ENCODE results near the gene ARMH1.
"Not testable (repeated sequence)": the region's sequence is repeated elsewhere in the genome, so short reads cannot be mapped to it uniquely, and the experiment has no call there.

Gene ARMH1

DNA sequence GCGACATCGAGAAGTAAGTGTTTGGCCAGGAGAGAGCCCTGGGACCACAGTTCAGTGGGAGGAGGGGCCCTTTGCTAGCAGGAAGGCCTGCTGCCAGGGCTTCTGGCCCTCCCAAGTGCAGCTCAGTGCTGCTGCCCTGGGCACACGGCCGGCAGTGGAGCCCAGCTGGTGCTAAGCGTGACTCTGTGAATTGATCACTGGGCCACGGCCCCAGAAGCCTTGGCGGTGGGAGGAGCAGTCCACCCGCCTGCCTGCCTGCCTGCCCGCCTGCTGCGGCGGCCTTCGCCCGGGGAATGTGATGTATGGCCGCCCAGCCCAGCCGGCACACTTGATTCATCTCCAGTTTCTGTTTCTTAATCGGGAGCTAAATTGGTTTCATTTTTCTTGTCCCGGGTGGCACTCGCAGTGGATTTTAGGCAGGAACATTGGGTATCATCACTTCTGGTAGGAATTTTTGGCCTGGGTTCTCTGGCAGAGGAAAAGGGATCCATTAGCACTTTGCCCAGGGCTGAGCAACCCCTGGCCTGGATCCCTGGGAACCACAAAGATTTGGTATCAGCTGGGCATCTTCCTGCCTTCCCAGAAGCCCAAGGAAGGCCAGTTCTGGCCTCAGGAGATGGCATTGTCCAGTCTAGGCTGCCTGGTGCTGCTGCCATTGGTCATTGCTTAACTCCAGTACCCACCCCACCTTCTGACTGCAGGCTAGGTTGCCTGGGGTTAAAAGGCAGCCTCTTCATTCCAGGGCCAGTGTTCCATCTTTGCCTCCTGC is 28.9 kb upstream of the ARMH1 start:
- peak; percentile 69 for DNase-seq

DNA sequence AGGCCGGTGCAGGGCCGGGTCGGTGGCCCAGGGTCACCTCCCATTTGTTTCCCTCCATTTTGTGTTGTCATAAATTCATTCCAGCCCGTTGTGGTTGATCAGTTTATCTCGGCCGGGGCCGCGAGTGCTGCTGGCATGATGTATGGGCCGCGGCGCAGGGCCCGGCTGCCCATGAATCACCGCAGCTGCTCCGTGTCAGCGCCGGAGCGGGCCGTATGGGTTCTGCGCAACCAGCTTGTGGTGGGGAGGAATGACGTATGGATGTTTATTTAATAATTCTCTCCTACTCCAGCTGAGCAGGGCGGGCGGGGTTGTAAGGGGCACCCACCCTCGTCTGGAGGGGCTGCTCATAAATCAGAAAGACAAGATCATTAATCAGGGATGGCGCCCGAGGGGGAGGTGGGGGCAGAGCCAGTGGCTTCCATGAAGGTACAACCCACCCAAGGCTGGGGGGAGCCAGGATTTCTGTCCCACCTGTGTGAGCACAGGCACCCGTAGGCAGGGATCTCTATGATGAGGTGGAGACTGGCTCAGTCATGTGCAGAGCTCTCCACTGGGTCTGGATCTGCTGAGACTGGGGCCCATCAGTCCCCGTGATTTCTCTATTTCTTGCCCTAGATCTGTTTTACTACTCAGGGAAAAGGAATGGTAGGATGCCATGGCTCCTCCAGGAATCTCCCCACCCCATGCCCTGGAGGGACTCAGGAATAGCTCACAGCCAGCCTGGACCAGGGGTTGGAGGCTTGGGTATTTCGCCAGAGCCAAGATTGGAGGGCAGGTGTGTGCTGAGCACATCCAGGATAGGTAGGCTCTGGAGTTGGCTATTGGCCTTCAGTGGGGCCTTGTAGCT is 28.0 kb upstream of the ARMH1 start:
- DNase-seq = no peak

DNA sequence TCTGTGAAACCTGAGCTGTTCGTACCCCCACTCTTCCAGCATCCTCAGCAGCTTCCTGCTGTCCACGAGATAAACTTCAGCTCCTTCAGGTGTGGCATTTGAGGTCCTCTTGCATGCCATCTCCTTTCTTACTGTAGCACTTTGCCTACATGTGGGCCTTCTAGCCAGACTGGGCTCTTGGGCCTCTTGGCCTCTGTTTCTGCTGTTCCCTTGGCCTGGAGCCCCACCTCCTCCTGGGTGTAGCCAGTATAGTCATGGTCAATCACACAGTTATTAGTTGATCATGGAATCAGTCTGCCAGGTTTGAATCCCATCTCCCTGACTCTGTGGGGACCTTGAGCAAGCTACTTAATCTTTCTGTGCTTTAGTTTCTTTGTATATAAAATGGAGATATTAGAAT is 26.6 kb upstream of the ARMH1 start:
- no peak for DNase-seq

DNA sequence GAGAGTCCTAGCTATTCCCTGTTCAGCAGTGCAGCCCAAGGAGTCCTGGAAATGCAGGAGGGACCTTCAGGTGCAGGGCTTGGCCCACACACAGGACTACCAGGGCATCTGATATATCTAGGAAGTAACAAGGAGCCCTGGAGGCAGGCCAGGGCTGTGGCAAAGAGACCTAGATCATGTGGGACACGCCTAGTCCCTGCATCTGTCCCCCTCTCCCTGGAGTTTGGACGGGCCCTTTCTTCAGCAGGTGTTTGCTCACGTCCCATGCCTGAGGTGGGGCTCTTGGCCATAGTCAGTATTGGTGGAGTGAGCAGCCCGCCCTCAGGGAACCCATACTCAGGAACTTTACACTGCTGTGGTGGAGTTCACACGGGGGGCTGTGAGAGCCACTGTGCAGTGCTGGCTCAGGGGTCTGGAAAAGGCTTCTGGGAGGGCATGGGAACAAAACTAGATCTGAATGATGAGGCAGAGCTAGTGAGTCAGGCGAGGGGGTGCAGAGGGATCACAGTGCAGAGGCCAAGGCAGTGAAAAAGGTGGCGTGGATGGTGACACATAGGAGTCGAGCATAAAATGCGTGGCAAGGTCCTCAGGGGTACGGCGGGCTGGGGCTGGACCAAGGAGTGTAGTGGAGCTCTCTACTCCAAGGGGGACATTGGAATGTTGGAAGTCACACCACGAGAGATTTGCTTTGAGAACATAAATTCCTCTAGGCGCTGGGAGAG is 25.8 kb upstream of the ARMH1 start:
- DNase-seq = no peak

DNA sequence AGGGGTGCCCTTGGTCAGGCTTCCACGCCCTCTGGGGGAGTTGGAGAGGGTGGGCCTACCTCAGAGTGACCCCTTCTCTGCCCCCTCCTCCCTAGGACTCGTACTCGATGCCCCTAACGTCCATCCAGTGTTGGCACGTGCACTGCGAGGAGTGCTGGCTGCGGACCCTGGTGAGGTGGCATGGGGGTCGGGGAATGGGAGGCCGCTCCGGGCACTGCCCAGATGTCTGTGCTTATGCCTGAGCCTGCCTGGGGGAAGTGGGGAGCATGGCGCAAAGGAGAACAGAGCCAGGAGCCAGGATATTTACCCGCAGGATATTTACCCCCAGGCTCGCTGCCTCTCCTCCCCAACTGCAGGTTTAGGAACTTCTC is 24.7 kb upstream of the ARMH1 start:
- DNase-seq = no peak

DNA sequence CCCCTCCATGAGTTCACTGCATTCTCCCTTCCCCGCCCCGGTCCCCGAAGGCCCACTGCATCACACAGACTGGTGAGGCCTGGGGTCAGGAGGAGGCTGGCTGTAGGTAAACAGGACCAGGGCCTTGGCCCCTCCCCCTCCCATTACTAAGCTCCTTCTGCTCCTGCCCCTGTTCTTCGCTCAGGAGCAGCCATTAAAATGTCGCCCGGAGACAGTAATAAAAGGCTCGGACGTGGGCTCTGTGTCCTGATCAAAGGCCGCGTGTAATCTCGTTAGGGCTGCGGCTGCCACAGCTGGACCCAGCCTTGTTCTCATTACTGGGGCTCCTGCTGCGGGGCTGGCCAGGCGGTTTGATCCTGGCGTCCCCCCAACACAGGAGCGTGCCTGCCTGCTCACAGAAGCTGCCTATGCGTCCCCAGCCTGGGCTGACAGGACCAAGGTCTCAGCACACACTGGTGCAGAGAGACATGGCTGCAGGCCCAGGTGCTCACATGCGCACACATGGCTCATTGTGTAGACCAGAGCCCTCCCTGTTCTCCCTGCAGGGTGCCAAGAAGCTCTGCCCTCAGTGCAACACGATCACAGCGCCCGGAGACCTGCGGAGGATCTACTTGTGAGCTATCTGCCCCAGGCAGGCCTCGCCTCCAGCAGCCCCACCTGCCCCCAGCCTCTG is 24.2 kb upstream of the ARMH1 start:
- no peak for DNase-seq

DNA sequence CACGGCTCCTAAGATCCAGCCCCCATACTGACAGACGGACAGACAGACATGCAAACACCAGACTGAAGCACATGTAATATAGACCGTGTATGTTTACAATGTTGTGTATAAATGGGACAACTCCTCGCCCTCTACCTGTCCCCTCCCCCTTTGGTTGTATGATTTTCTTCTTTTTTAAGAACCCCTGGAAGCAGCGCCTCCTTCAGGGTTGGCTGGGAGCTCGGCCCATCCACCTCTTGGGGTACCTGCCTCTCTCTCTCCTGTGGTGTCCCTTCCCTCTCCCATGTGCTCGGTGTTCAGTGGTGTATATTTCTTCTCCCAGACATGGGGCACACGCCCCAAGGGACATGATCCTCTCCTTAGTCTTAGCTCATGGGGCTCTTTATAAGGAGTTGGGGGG is 23.4 kb upstream of the ARMH1 start:
- DNase-seq = no peak

DNA sequence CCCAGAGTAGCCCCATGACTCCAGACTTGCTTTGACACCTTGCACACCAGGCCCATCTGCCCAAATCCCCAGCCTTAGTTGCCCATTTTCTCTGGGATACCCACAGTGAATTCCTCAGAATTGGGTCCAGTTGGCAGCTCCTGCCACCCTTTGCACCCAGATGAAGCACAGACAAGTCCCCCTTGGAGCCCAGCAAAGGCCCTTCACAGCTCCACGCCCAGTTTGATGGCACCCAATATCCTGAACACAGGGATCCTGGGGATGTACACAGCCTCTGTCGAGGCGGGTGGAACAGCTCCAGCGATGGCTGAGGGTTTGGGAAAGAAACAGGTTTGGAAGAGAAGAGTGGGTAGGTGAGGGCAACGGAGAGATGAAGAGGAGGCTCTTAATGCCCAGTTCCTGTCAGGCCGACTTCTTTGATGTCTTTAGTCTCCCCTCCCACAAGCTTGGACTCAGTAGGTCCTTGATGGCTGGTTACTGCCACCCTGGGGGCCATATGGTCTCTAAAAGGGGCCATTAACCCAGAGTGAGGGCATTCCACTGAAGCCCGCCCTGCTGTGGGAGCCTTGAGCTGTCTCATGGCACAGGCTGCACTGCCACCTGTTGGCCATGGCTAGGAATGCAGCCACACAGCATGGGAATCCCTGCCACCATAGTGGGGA is 21.9 kb upstream of the ARMH1 start:
- DNase-seq = peak; percentile 8

DNA sequence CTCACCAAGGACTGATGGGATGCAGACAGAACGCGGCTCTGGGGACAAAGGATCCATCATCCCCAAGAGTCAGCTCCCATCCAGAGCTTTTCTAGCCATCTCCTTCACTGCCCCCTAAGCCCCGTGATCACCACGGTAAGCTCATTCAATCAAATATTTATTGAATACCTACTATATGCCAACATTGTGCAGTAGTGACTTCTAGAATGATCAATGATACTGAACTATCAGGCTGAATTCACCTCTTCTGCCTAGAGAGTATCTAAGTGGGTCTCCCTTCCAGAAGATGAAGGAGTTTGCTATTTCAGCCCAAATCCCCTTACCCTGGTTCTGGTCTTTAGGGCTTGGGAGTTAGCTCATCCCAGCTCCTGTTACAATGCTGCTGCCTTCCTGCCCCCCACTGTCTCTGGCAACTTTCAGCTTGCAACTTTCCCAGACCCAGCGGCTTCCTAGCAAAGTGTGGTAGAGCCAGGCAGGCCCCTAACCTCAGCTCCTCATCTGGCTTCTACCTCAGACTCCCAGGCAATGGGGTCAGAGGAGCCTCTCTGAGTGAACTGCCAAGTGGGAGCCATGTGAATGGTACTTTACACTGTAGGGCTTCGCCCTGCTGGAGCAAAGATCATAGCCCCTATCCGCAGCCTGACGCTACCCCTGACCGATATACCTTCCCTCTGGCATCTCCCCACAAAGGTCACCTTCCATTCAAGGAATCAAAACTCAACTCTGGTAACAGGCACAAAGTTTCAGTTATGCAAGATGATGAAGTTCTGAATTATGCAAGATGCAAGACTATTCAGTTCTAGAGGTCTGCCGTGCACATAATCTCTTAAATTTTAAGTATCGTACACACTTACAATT is 21.2 kb upstream of the ARMH1 start:
- DNase-seq = no peak

DNA sequence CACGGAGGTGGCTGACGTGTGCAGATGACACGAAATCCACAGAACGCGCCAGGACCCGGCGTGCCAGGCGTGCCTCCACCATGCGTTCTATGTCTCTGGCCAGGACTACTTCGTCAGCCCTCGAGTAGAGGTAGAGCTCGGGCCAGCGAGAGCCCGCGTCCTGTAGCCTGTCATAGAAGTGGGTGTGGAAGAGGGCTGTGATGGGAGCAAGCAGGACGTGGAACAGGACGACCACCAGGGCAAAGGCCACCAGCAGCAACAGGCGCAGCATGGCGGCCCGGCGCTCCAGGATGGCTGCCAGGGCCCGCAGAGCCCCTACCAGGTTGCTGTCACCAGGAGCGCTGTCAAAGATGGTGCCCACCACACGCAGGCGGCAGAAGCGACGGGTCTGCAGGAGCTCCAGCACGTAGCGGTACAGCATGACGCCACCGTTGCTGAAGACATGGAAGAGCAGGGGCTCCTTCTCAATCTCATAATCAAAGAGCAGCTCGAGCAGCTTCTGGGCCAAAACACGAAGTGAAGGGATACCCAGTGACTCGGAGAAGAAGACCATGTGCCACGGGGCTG is 19.8 kb upstream of the ARMH1 start:
- no peak for DNase-seq

DNA sequence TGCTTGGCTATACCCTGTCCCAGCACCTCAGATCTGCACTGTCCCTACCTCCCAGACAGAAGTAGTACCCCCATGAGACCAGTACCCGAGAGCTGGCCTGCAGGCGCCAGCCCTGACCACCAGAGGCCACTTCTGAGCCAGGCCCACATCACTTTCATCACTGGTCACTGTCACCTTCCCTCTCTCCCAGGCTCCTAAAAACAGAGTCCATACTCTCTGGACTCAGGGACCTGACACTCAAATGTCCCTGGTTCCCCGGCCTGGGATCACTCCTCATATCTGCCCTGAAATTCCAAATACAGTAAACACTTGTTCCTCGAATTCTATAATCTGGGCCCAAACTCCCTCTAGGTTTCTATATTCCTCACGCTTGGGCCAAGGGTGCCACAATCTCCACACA is 18.9 kb upstream of the ARMH1 start:
- DNase-seq = no peak

DNA sequence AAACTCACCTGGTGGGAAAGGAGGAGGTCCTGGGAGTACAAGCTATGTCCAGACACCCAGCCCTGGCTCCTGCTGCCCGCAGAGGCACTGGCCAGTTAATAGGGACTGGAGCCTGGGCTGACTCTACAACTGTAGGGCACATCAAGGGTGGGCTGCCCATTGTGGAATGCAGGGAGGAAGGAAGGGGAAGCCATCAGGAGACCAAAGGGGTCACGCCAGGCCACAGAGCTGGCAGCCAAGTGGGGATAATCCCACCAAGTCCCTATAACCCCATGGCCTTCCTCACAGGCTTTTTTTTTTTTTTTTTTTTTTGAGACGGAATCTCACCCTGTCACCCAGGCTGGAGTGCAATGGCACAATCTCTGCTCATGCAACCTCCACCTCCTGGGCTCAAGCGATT is 14.9 kb upstream of the ARMH1 start:
- no peak for DNase-seq

DNA sequence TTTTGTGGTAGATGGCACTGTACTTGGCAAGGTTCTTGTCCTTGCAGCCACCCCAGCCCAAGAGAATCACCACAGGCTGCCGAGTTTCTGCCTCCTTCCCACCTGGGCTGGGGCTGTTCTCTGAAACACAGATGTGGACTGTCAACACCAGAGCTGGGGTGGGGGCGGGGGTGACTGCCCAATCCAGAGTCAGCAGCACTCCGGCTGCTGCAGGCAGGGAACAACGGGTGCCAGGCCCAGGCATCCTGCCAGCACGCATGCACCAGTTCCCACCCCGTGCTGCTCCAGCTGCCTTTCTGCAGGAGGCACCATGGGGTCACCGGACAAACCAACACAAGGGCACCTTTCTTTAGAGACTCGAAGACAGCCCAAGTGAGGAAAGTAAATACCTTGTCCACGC is 14.3 kb upstream of the ARMH1 start:
- DNase-seq = peak; percentile 27

DNA sequence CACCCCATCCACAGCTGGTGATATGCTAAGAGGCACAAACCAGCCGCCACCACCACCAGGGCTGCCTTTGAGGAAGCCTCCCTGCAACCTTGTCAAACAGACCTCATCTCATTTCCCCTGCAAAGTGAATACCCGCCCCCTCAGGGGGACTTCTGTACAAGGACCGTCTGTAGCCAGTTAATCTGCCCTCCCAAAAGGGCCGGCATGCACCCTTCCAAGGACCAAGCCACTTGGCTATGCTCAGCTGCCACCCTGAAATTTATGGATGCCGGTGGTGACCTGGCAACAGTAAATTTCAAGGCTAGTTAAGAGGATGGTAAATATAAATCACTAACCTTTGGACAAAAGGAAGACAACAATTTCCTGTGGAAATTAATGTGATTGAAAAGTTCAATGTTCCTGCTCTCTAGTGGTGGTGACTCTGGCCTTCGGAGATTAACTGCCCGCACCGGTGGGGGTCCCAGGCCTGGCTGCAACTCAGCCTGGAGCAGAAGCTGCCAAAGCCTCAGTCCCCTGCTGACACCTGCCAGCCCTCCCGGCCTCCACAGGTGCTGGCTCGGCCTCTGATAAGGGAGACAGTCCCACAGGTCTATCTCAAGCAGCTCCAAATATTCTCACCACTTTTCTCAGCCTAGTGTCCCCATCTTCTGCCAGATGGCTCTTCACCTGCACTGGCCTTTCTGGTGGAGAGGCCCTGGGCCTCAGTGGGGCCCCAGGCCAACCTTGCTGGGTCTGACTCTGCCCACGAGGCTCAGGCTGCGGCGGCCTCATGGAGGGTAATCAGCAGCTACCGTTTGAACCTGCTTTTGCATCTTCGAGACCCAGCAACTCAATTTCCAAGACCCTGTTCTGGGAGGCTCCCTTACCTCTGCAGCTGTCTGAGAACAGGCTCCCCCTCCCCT is 12.5 kb upstream of the ARMH1 start:
- no peak for DNase-seq

DNA sequence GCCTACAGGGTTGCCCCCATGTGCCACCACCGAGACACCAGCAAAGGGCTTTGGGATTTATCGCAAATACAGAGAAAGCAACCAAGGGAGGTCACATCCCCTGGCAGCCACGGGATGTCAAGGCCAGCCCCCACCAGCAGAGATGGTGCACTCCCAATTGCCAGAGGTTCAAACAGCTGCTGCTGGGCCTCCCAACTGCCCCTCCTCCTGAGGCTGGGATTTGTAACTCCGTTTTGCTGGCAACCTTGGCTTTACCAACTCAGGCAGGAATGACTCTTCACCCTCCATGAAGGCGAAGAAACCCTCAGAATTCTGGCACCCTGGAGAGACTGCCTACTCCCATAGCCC is 11.9 kb upstream of the ARMH1 start:
- no peak for DNase-seq

DNA sequence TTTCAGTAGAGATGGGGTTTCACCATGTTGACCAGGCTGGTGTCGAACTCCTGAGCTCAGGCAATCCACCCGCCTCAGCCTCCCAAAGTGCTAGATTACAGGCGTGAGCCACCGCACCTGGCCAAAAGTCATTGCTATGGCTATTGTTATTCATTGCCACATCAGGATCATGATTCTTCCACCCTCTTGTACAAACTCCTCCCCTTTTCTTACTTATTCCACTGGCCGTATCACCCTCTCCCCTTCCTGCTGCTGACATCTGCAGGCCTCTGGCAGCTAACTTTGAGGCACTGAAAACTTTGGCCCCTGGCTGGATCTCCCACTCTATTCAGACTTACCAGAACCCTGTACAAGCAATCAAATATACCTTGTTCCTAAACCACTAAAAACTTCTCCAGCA is 11.1 kb upstream of the ARMH1 start:
- no peak for DNase-seq

DNA sequence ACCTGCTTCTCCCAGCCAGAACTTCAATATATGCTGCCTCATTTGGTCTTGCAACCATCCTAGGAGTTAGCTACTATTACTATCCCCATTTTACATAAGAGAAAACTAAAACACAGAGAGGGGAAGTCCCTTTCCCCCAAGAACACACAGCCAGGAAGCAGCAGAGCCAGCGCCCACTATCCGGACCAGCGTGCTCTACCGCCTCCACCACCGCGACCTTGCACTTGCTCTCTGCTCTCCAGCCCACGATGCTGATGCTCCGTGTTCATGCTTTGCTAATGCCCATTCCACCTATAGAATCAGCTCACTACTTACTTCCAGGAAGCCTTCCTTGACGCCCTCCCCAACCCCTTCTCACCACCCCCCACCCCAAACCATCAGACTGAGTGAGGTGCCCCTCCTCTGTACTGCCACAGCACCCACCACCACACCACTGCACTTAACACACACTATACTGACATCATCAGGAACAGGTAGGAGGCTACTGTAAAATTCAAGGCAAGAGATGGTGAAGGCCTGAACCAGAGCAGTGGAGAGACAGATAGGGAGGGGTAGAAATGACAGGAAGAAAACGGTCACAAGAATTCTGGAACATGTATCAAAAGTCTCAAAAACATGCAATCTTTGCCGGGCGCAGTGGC is 9.7 kb upstream of the ARMH1 start:
- DNase-seq = no peak

DNA sequence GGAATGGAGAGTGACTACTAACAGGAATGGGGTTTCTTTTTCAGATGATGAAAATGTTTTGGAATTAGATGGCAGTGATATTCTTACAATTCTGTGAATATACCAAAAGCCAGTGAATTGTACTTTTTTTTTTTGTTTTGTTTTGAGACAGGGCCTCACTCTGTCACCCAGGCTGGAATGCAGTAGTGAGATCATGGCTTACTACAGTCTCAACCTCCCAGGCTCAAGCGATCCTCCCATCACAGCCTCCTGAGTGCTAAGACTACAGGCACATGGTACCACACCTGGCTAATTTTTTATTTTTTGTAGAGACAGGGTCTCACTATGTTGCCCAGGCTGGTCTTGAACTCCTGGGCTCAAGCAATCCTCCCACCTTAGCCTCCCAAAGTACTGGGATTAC is 7.8 kb upstream of the ARMH1 start:
- DNase-seq = not testable (repeated sequence)

DNA sequence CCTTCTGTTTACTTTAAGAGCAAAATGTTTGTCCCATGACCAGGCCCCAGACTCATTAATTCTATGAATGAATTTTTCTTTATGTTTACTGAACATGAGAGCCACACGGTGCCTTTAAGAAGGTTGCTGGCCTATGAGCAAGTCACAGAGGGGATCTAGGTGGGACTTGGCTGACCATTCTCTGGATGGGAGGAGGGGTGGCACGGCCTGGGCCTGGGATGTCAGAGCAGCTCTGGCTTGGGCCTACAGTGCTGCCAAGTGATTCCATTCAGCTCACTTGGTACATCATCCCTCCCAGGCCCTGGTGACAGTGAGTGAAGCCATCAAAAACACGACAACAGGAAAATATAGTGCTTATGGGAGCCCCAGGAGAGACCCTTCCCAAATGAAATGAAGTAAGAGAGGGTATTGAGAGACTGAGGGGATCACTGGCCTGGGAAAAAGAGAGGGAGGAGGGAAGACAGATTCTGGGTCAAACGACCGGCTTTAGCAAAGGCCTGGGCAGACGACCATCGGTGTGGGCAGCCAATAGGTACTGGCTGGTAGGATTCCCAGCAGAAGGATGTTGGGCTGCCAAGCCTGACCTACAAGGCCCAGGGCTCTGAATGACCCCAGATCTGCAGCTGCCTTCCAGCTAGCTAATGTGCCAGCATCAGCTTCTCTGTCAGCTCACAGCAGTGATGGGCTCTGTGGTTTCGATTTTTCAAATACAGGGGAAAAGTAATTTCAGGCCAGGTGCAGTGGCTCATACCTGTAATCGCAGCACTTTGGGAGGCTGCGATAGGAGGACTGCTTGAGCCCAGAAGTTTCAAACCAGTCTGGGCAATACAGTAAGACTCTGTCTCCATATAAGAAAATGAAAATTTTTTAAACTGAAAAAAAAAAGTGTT is 3.5 kb upstream of the ARMH1 start:
- no peak for DNase-seq

Data from NCI-H446 treated with DMSO at 0.1 percent for 48 hours (cell line).